HL-60/S4 (cell line): ENCODE measurements around the gene PPP4C.

Experiments used
- in situ Hi-C: fragments of 300-500 bp; cut with MboI; formaldehyde crosslinking; loops from 2 replicates; pipeline ENCODE4 v1.14.3; 2022; ENCODE audit warnings: low sequenced_read_pairs

Gene PPP4C

DNA sequence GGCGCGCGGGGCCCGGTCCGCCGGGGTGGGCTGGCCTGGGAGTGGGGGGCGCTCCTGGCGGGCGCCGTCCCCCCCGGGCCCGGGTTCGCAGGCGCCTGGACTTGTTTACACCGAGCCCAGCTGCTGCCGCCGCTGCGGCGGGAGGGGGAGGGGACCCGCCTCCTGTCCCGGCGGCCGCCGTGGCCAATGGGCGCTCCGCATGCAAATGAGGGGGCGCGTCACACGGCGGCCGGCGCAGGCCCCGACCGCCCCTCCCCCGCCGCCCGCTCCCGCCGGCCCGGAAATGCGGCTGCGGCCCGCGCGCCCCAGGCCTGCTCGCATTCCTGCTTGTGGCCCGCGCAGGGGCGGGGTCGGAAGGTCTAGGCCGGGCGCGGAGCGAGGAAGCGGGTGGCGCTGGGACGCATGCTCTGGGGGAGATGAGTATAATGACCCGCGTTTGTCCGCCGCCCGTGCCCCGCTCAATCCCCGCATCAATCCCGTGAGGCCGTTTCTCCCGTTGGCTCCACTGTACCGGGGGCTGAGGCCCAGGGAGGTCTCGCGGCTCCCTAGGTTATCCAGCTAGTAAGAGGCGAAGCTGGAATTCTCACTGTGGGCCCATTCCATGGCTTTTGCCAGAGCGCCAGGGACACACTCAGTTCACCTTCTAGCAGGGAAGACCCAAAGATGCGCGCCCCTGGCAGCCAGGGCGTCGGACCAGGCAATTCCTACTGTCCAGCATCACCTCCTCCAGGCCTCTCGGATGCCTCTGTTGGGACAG, 20.5 kb downstream of the PPP4C start, which contains the start of gene YPEL3:
YPEL3 (minus strand) TSS at position 109 of the 757 bp plus-strand sequence. CDS start 731 bp downstream, outside the sequence.
- in situ Hi-C loops, result no loop called here

DNA sequence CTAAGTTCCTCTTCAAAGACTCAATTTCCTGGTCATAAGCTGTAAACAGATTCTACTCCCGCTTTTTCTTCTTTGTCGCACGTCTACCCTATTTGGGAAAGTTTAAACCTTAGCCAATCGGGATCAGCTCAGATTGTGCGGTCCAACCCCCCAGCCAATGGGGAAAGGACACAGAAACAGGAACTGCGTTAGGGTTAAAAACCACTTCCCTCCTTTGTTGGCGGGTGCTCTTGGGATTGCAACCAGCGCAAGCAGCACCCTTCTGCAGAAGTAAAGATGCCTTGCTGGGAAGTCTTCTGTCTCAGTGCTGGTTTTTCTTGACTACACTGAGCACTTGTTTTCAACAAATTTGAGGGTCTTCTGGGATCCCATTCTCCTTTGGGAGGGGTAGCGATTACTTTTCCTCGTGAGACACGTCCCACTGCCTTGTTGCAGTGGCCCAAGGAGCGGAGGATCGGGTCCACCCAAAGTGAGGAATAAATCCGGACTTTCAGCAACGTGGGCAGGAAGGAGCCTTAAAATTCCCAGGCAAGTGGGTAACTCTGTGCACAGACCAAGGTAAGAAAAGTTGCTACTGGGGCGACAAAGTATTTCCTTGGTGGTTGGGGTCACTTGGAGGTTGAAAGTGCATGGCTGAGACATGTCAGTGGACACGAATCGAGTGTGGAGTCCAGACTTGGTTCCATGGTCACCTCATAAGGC, 21.2 kb downstream of the PPP4C start:
- in situ Hi-C loops, result no loop called here

DNA sequence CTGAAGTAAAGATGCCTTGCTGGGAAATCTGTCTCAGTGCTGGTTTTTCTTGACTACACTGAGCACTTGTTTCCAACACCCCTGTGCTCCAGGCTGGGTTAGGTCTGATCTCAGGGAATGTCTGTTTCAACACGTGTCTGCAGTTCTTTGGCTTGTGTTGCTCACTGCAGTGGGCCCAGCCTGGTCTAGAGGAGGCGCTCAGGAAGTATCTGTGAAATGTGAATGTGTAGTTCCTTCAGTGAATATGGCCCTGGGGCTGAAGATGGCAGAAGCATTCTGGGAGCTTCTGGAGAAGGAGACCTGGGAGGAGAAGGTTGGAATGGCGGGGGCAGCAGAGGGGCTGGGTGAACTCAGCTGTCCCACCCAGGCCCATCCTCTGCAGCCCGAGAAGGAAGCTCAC, 28.3 kb downstream of the PPP4C start:
- in situ Hi-C loops, result loop anchor here (25.0 kb wide), 1 partner anchor 308 kb away; the partner anchor contains the start of gene ZNF771

DNA sequence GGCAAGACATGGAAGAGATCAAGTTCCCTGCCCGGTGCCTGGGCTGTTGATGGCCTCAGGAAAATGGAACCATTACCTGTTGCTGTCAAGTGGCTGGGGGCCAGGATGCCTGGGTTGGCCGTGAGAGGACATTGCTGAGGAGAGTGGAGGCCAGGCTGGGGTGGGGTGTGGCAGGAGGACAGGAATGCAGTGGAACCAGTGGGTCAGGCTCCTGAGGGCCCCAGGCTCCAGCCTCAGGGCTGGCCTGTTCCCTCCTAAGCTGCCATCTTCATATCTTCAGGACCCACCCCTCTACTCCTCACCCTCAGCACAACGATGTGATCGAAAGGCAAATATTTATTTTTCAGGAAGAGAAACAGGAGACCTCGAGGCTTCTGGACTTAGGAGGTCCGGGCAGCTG, 28.7 kb downstream of the PPP4C start:
- in situ Hi-C loops, result loop anchor here (25.0 kb wide), 1 partner anchor 308 kb away; the partner anchor contains the start of gene ZNF771

DNA sequence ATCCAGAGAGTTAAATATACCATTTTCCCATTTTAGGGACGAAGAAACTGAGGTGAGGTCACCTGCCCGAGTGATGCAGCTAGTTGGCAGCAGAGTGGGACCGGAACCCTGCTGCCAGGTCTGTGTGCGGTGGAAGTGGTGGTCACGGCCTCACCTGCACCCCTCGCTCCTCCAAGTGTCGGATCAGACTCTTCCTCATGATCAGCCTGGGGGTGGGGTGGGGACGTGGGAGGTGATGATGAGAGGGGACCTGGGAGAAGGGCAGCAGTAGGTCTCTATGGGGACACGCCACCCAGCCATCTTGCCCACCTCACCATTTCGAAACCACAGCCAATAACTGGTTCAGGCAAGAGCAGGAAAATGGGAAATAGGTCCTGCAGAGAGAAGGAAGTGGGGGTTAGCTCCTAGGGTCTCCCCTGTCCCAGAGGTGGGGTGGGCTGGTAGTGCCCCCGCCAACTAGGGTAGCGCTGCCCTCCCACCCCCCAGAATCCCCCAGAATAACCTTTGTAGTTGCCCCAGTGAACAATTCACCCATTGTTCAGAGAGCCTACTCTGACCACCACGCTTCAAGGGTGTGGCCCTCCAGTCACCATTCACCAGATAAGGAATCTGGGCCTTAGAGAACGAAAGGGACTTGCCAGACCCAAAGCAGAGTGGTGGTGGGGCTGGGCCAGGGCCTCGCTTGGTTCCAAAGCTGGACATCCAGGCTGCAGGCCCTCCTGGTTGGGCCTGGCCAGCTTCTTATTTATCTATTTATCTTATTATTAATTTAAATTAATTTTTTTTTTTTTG, 32.5 kb downstream of the PPP4C start:
- in situ Hi-C loops, result loop anchor here (25.0 kb wide), 1 partner anchor 304 kb away; the partner anchor contains the start of gene ZNF771

DNA sequence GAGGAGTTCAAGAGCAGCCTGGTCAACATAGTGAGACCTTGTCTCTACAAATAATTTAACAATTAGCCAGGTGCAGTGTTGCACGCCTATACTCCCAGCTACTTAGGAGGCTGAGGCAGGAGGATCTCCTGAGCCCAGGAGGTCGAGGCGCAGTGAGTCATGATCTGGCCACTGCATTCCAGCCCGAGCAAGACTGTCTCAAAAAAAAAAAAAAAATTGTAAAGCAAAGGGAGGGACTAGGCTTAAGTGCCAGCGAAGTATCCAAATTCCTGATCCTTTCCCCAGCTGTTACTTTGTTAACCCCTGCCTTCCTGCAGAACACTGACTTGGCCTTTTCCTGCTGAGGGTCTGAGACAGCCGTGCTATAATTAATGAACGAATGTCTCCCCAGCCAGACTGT, 34.9 kb downstream of the PPP4C start:
- in situ Hi-C loops, result loop anchor here (10.0 to 25.0 kb wide), 2 partner anchors 302 to 524 kb away; partner anchors contain the start of gene ZNF771

DNA sequence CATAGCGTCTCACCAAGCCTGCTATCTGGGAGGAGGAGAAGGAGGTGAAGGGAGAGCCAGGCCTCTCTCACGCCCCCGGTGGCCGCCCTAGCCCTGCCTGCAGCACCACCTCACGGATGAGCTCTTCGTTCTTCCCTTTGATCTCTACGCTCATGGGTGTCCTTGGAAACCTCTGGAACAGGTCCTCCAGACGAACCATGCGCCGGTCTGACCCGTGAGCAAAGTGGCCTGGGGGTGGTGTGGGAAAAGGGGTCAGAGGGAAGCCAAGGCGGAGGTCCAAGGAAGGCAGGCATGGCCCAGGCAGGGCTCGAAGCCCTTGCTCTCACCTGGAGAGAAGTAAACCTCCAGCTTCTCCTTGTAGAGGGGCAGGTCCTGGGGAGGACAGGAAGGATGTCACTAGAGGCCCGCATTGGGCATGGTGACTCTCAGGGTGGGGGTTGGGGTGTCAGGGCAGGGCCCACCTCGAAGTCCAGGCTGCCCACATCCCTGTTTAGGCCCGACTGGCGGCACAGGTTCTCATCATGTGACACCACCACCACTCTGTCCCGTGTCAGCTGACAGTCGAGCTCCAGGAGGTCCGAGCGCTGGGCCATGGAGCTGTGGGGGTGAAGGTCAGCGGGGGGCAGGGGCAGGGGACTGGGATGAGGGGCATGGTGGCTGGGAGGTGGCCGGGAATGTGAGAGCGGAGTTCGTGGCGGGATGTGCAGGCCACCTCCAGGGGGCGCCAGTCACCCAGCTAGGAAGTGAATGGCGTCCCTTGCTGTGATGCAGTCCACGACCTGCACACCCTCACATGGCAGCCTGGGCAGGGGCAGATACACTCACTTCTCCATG, 36.6 kb downstream of the PPP4C start:
- in situ Hi-C loops, result loop anchor here (10.0 to 25.0 kb wide), 2 partner anchors 300 to 522 kb away; partner anchors contain the start of gene ZNF771

DNA sequence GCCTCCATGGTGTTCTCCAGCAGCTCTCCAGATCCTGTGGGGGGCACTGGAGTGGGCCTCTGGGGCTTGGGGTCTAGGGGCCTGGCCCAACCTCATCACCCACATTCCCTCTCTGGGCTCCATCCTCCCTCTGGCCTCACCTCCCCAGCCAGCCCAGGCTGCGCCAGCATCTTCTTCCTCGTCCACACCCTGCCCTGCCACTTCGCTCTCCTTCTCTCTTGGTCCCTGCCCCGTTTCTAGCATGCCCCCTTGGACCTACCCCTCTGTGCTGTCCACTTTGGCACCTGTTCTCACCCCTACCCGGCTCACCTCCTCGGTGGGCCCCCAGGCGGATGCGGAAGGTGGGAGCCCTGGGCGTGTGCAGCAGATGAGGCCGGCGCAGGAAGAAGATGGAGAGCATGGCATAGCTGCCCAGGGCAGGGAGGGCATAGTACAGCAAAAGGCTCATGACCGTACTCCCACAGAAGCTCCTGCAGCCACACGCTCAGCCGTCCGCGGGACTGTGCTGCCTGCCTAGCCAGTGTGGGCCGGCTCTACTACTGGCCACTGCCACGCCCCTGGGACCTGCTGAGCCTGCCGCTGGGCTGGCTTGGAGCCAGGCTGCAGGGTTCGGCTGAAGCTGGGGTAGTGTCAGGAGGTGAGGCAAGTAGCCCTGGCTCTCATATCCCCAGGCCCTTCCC, 37.4 kb downstream of the PPP4C start, which contains the start of gene GDPD3:
GDPD3 (minus strand) TSS at position 507 of the 680 bp plus-strand sequence; CDS start at position 448, 59 bp downstream.
- in situ Hi-C loops, result loop anchor here (10.0 to 25.0 kb wide), 2 partner anchors 299 to 522 kb away; partner anchors contain the start of gene ZNF771

DNA sequence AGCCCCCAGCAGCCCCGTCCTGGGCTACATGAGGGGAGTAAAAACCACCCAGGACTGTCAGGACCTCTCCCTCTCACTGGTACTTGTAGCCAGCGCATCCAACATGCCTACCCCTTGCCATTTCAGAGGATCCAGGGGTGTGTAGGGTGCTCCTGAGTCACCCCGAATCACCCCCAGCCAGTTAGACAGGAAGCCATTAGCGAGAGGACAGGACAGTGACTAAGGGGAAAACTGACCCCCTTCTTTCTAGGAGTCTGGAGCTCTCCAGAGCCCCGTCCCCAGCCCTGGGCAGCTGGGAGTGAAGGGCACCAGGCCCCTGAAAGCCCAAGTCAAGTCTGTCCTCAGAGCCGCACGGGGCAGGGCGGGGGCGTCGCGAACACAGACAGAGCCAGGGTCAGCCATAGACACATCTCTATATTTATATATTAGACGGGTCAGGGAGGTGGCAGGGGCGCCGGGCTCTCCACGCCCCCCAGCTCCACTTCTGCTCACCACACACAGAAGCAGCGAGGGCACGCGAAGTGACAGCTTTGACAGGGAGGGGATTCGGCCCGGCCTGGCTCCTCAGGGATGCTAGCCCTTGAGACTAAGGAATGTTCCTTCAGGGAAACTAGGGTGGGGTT, 38.0 kb downstream of the PPP4C start:
- in situ Hi-C loops, result loop anchor here (10.0 to 25.0 kb wide), 2 partner anchors 298 to 521 kb away; partner anchors contain the start of gene ZNF771

DNA sequence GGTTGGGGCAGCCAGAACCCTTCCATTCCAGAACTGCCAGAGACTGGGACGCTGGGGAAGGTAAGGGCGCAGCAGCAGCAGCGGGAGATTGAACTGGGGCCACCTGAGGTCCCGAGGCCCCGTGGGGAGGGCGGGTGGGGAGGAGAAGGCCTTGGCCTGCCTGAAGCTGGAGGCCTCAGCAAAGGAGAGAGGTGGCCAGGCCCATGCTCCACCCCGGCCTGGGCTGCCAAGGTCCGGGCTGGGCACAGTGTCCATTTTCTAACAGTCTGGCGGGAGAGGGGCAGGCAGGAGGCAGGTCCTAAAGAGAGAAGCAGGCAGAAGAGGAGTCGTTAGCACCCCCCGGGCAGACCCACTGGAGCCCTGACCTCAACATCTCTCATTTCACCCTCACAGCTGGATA, 38.6 kb downstream of the PPP4C start:
- in situ Hi-C loops, result loop anchor here (10.0 to 25.0 kb wide), 2 partner anchors 298 to 520 kb away; partner anchors contain the start of gene ZNF771

DNA sequence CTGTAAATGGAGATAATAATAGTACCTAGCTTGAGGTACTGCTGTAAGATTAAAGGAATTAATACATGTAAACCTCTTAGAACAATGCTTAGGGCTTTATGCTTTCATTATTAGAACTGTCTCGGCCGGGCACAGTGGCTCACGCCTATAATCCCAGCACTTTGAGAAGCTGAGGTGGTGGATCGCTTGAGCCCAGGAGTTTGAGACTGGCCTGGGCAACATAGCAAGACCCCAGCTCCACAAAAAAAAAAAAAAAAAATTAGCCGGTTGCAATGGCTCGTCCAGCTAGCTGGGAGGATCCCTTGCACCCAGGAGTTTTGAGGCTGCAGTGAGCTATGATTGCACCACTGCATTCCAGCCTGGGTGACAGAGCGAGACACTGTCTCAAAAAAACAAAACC, 39.0 kb downstream of the PPP4C start:
- in situ Hi-C loops, result loop anchor here (10.0 to 25.0 kb wide), 2 partner anchors 297 to 520 kb away; partner anchors contain the start of gene ZNF771

DNA sequence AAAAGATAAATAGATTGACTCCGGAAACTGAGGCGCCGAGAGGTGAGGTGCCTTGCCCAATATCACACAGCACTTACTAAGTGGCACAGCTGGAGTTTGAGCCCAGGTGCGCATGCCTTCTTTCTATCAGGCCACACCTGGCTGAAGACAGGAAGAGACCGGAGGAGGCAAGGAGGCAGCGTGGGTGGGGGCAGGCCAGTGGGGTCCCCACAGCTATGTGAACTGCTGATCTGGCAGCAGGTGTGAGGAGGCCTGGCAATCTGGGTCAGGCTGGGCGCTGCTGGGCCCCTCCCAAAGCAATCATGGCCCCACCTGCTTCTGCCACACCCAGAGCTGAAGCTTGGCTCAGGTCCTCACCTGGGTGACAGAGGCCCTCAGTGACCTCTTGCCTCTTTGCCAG, 39.4 kb downstream of the PPP4C start:
- in situ Hi-C loops, result loop anchor here (10.0 to 25.0 kb wide), 2 partner anchors 297 to 520 kb away; partner anchors contain the start of gene ZNF771

DNA sequence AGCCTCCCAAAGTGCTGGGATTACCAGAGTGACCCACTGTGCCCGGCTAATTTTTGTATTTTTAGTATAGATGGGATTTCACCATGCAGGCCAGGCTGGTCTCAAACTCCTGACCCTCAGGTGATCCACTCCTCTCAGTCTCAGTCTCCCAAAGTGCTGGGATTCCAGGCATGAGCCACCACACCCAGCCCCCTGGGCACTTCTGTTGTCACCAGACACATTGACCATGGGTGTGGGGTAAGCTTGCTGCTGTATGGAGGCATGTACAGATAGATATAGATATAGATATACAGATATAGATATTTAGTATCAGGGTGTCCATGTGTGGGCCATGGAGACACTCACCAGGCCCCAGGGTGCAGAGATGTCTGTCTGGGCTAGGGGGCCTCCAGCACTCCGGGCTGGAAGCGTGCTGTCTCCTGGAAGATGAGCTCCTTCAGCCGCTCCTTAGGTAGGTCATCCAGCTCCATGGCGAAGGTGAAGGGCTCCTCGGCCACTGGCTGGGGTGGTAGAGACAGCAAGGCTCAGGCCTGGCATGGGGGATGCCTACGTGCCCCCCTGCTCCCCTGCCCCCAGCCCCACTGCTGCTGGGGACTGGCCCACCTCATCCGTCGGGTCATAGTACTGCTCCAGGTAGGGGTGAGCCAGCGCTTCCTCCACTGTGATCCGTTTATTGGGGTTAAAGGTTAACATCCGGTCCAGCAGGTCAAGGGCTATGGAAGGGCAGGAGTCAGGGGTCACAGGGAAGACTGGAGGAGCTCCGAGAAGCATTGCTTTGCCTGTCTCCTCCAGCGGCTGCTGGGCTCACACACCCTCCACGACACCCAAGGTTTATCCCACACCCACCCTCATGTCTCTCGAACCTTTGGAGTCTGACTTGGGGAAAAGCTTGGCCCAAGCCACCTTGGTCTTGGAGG, 40.8 kb downstream of the PPP4C start:
- in situ Hi-C loops, result loop anchor here (10.0 to 25.0 kb wide), 2 partner anchors 296 to 518 kb away; partner anchors contain the start of gene ZNF771

DNA sequence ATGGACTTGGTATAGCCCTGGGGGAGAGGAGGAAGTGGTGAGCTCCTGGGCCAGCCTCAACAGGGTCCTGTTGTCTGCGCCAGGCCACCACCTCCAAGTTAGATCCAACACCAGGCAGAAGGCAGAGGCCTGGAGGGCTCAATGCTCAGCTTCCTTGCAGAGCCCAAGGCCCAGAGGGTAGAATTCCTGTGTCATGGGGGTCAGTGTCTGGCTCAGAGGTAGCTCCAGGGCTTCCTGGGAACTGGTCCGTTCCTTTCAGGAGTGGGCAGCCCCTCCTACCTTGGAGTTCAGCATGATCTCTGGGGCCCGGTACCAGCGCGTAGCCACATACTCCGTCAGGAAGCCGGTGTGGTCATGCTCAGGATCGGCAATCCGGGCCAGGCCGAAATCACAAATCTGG, 42.0 kb downstream of the PPP4C start:
- in situ Hi-C loops, result loop anchor here (10.0 to 25.0 kb wide), 2 partner anchors 295 to 517 kb away; partner anchors contain the start of gene ZNF771

DNA sequence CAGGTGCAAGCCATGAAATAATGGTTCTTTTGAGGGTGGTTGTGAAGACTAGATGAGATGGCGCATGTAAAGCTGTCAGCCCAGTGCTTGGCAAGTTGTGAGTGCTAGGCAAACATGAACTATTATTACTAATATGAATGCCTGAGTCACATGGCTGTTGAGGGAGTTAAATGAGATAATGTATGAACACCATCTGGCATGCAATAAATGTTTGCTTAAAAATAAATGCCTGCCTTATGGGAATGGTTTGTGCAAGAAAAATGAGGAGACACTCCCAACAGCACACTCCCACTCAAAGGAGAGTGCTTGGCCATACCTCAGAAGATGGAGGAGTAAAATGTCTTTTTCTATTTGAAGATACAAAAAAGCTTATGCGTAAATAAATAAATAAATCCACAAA, 43.6 kb downstream of the PPP4C start:
- in situ Hi-C loops, result loop anchor here (10.0 to 25.0 kb wide), 2 partner anchors 293 to 515 kb away; partner anchors contain the start of gene ZNF771

DNA sequence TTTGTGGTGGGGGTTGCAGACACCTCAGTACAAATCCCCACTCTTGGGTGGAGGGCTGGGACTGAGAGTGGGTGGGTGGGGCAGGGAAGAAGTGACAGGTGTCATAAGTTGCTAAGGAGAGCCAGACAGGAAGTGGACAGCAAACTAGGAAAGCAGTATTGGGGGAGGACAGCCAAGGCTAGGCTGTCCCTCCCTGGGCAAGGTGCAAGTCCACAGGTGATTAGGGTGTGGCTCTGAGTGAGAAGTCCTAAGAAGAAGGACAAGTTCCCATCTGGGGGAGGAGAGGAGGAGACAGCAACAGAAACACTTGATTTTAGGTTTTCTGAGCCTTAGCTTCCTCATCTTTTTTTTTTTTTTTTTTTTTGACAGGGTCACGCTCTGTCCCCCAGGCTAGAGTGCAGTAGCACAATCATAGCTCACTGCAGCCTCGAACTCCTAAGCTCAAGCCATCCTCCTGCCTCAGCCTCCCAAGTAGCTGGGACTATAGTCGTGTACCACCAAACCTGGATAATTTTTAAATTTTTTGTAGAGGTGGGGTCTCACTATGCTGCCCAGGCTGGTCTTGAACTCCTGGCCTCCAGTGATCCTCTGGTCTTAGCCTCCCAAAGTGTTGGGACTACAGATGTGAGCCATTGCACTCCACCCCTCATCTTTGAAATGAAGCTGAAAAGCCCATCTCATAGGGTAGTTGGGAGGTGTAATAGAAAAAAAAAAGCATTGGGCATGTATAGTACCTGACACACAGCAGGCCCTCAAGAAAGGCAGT, 44.7 kb downstream of the PPP4C start:
- in situ Hi-C loops, result loop anchor here (25.0 kb wide), 1 partner anchor 292 kb away; the partner anchor contains the start of gene ZNF771
